Measurements from ENCODE around the gene ADGRG3.

ADGRG3 gene

DNA sequence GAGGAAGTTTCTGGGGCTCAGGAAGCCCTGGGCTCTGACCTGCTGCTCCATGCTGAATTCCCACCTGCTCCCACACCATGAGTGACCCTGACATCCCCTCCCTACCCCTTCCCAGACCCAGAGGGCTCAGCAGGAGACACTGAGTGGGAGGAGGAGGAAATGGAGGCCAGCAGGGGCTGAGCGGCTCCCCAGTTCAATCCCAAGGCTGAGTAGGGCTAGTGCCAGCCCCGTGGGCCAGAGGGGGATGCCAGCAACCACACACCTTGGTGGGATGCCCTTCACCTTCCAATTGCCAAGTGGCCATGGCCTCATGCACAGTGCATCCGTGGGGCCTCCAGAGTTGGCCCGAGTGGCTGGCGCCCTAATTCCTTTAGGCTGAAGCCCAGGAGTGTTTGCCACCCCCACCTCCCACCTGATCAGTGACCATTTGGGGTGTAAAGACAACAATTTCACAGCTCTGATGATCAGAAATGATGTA is 1.0 kb upstream of the ADGRG3 start:
- no peak for TF ChIP-seq ZNF157 (tag by site-specific recombination; IDR thresholded peaks at IDR 0.05)
- H3K9me3 ChIP-seq (ENCODE audit: control insufficient read depth, insufficient read depth, low read depth, low read length) = no peaks in the 10 kb centered on the region
- H3K36me3 ChIP-seq (ENCODE audit: control insufficient read depth in 2 of 2, insufficient read depth in 1 of 2, low read length in 2 of 2) = no peaks in the 10 kb centered on the region
- CTCF ChIA-PET = interaction anchor here (0.6 to 1.6 kb wide), 4 partner anchors 9 to 76 kb away, joined by 3 to 9 read pairs (median 4); no protein-coding TSS in a partner anchor
- POLR2A ChIA-PET = no interaction called here
- H3K4me1 ChIP-seq (ENCODE audit: control insufficient read depth, insufficient read depth, low read length) = no peaks in the 10 kb centered on the region
- H3K27ac ChIP-seq (ENCODE audit: extremely low read depth, low read depth, low read length) = no peak overlapping the region
- no peak overlapping the region for H3K4me3 ChIP-seq (ENCODE audit: low read depth, low read length)

- Histone ChIP-seq H3K4me1 (ENCODE audit: control insufficient read depth, insufficient read depth, low read length) (no peaks in the 10 kb centered on the region), H3K9me3 (ENCODE audit: control insufficient read depth, insufficient read depth, low read depth, low read length) (no peaks in the 10 kb centered on the region), H3K36me3 (ENCODE audit: control insufficient read depth in 2 of 2, insufficient read depth in 1 of 2, low read length in 2 of 2) (no peaks in the 10 kb centered on the region), H3K27ac (ENCODE audit: extremely low read depth, low read depth, low read length) (no peak overlapping the region), H3K4me3 (ENCODE audit: low read depth, low read length) (no peak overlapping the region)
- TF ChIP-seq KLF17 (tag by site-specific recombination; IDR thresholded peaks at IDR 0.05) (no peak), CTCF (tag by site-specific recombination; IDR thresholded peaks at IDR 0.05) (0 out of 2 replicates have a peak, but pooled peaks have one; percentile 23)
- ChIA-PET CTCF (interaction anchor here (0.6 to 1.6 kb wide), 5 partner anchors 8 to 77 kb away, joined by 3 to 9 read pairs (median 4); no protein-coding TSS in a partner anchor), POLR2A (no interaction called here)
Measured at GRCh38 chr16:57667526-57668262, 412 bp upstream of the ADGRG3 start.

- no peak overlapping the region for H3K27ac ChIP-seq (ENCODE audit: extremely low read depth, low read depth, low read length)
- H3K36me3 ChIP-seq (ENCODE audit: control insufficient read depth in 2 of 2, insufficient read depth in 1 of 2, low read length in 2 of 2) = no peaks in the 10 kb centered on the region
- ChIA-PET POLR2A (no interaction called here), CTCF (interaction anchor here (0.7 to 1.6 kb wide), 3 partner anchors 19 to 20 kb away, joined by 3 to 9 read pairs (median 5); no protein-coding TSS in a partner anchor)
- TF ChIP-seq PATZ1 (tag by site-specific recombination; IDR thresholded peaks at IDR 0.05) (no peak), KLF8 (tag by site-specific recombination; IDR thresholded peaks at IDR 0.05) (no peak), ZNF404 (tag by site-specific recombination; IDR thresholded peaks at IDR 0.05) (no peak), ZNF18 (tag by site-specific recombination; IDR thresholded peaks at IDR 0.05) (no peak), OVOL3 (tag by site-specific recombination; IDR thresholded peaks at IDR 0.05) (no peak), ZNF623 (tag by site-specific recombination; IDR thresholded peaks at IDR 0.05) (no peak), ZNF624 (tag by site-specific recombination; IDR thresholded peaks at IDR 0.05) (no peak), ZNF791 (tag by site-specific recombination; IDR thresholded peaks at IDR 0.05) (no peak), ZBTB17 (tag by site-specific recombination; IDR thresholded peaks at IDR 0.05) (no peak), RBAK (tag by site-specific recombination; IDR thresholded peaks at IDR 0.05) (no peak), ZNF174 (tag by site-specific recombination; IDR thresholded peaks at IDR 0.05) (no peak), ZNF704 (tag by site-specific recombination; IDR thresholded peaks at IDR 0.05) (no peak), ZNF76 (tag by site-specific recombination; IDR thresholded peaks at IDR 0.05; ENCODE audit: borderline replicate concordance, low read depth) (no peak), GLI2 (tag by site-specific recombination; IDR thresholded peaks at IDR 0.05; ENCODE audit: borderline replicate concordance, low read depth) (no peak), WT1 (tag by site-specific recombination; IDR thresholded peaks at IDR 0.05) (no peak), ZNF19 (tag by site-specific recombination; IDR thresholded peaks at IDR 0.05; ENCODE audit: low read depth) (no peak)
- H3K4me1 ChIP-seq (ENCODE audit: control insufficient read depth, insufficient read depth, low read length) = no peaks in the 10 kb centered on the region
- H3K4me3 ChIP-seq (ENCODE audit: low read depth, low read length) = no peak overlapping the region
- no peaks in the 10 kb centered on the region for H3K9me3 ChIP-seq (ENCODE audit: control insufficient read depth, insufficient read depth, low read depth, low read length)
Measured at GRCh38 chr16:57668630-57669475, 747 bp downstream of the ADGRG3 start.
